NCI-H128 (cell line): ENCODE data around the gene PAIP1.
"Not testable (repeated sequence)": the region's sequence is repeated elsewhere in the genome, so short reads cannot be mapped to it uniquely, and the experiment has no call there.

Source experiments
- DNase-seq: peaks from one replicate; lab custom pipeline; 2025; ENCODE audit not compliant: unreplicated experiment; lab: John Stamatoyannopoulos, UW

PAIP1 gene, protein sequence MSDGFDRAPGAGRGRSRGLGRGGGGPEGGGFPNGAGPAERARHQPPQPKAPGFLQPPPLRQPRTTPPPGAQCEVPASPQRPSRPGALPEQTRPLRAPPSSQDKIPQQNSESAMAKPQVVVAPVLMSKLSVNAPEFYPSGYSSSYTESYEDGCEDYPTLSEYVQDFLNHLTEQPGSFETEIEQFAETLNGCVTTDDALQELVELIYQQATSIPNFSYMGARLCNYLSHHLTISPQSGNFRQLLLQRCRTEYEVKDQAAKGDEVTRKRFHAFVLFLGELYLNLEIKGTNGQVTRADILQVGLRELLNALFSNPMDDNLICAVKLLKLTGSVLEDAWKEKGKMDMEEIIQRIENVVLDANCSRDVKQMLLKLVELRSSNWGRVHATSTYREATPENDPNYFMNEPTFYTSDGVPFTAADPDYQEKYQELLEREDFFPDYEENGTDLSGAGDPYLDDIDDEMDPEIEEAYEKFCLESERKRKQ

DNA sequence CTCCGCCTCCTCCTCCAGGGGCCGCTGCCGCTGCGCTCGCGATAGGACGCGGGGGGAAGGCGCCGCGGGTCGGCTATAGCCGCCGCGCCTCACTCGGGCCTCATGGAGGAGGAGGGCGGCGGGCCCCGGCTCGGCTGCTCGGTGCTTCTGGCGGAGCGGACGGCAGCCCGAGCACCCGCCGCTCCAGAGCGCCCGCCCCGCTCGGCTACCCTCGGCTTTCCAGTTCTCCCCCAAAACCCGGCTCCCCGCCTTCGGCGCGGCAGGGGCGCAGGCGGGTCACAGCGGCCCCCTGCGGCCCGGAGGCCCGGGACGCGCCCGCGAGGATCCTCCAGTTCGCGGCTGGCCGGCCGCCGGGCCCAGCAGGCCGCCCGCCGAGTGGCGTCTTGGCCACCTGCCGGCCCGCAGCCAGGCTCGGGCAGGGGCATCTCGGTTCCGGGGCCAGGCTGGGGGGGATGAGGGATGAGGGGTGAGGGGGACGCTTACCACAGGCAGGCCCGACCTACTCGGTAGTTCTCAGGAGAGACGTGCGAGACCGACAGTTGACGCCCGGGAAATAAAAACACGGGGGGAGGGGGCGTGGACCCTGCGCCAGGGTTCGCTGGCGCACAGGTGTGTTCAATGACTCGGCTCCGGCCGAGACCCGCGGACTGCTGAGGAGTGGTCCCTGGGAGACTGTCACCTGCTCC lies at the start of gene PAIP1:
Gene PAIP1 (minus strand): TSS at position 221 of the 686 bp plus-strand sequence. CDS start 231 bp downstream, outside the sequence.
- peak; percentile 64 for DNase-seq

DNA sequence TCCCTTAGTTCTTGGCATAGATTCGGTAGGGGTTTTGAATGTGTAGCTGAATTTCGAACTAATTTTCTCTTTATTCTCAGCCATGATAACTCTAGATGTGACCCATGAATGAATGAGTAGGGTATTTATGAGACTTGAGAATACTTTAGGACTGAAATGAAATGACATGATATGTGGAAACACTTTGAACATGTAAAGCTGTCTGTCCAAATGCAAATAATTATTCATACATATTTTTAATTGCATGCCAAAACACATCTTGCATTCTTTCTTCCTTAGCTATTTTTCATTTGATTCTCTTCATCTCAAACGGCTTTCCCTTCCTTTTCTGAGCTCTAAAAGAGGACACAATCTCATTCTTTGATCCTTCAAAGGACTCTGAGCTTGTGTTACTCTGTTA lies 49.5 kb upstream of the PAIP1 start:
- DNase-seq = no peak

DNA sequence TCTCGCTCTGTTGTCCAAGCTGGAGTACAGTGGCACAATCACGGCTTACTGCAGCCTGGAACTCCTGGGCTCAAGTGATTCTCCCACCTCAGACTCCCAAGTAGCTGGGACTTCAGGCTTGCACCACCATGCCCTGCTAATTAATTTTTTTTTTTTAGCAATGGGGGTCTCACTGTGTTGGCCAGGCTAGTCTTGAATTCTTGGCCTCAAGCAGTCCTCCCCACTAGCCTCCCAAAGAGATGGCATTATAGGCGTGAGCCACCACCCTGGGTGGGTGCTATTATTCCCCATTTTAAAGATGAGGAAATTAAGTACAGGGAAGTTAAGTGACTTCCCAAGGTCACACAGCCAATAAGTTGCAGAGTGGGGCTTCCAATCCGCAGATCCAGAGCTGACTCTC lies 47.8 kb upstream of the PAIP1 start:
- DNase-seq = no peak

DNA sequence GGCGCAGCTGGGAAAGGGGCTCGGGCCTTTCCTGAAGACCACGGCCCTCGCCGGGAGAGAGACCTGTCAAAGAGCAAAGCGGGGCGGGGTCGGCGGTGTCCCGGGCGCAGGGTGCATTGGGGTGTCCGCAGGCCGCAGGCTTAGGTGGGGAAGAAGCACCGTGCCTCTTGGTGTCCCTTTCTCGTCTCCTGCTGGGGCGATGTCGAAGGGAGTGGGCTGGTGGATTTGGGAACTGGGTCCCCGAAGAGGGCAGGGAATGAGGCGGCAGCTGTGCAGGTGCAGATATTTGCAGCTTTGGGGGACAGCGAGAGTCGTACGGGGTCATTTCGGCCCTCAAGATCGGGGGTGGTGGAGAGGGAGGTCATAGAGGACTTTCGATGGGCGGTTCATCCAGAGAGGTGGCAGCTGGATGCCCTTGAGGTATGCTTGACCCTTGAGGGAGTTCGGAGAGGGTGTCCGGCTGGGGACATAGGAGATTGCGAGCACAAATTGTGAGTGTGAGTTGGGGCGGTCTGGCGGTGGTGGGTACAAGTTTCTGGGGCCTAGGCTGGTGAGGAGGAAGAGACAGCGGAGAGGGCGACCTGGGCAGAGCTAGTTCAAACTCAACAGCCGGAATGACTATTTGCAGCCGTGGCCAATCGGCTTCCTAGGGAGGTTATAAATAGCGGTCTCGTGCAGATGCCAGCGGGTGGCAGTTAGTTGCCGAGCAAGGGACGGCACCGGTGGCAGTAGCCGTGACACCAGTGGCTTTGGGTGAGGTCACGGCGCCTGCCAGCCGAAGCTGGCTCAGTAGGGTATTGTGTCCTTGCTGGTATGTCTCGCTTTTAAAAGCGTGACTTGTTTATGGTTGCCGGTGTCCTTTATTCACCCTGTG lies 46.7 kb upstream of the PAIP1 start:
- peak; percentile 57 for DNase-seq

DNA sequence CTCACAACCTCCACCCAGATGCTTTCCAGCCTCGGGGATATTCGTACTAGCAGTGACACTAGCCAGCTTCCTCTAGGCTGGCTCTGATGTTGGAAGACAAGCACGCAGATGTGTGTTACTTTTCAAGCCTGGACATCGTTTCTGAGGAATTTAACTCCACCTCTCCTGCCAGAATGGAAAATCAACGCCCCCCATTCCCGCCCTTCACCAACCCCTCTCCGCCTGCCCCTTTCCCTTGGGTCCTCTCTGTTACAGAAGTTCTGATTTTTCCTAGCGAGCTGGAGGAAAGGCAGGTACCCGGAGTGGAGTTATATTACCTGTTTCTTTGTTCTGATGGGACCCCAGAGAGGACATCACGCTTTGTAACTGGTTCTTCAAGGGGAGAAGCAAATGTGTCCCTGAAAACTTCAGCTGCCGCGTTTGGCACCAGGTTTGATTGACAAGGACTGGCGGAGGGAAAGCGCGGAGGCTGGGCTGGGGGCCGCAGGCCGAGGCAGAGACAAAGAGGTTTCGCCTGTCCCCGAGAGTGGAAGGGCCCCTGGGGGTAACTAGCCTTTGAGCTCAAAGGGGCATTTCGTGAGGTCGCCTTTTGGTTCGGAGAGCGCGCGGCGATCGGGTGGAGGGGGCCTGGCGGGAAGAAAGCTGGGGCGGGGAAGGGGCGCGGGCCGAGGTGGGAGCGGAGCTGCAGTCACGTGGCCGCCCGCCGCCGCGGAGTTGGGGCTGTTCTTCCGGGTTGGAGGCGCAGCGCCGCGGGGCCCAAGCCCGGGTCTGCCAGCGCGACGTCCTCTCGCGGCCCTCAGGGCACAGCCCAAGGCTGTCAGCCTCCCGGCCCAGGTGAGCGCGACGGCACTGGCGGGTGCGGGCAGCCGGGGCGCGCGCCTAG lies 45.8 kb upstream of the PAIP1 start, which contains the start of gene NNT:
Gene NNT (plus strand): TSS at position 720 of the 883 bp plus-strand sequence. CDS start 6,016 bp downstream, outside the sequence.
- peak; percentile 59 for DNase-seq

DNA sequence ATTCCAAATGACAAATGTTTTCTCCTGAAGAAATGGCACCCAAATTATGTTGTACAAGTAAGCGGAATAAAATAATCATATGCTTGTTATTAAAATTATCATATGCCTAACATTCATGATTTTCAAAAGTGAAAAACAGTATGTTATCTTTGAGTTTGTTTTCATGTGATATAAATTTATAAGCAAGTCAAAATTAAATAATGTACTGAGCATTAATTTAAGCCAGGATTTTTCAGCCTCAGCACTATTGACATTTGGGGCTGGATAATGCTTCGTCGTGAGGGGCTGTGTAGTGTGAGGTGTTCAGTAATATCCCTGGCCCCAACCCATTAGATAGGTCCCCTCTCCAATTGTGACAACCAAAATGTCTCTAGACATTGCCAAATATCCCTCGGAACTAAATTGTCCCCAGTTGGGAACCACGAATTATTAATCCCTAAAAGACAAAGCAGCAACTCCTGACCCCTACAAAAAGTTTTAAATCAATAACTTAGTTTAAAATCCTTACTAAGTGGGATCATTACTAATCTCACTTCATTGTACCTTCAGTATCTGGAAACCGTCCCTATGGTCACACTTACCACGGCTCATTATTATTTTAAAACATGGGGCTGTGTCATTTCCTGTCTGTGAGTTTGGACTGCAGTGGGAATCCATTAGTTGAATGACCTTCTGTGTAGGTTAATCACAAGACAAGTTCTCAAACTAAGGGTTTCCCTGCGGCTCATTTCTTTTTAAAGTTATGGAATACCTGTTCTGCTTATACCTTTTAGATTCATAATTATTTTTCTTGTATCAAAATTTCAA lies 44.8 kb upstream of the PAIP1 start:
- DNase-seq = no peak

DNA sequence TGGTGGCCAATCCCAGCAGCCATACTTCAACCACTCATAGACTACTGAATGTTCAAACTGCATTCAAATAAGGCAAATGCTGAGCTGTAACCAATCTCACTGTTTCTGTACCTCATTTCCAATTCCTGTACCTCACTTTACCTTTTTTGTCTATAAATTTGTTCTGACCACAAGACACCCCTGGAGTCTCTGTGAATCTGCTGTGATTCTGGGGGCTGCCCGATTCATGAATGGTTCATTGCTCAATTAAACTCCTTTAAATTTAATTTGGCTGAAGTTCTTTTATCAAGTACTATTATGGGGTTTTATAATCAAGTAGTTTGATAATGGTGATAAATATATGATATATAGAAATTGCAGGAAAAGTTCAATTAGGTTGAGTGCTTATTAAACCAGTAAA lies 42.0 kb upstream of the PAIP1 start:
- DNase-seq = not testable (repeated sequence)

DNA sequence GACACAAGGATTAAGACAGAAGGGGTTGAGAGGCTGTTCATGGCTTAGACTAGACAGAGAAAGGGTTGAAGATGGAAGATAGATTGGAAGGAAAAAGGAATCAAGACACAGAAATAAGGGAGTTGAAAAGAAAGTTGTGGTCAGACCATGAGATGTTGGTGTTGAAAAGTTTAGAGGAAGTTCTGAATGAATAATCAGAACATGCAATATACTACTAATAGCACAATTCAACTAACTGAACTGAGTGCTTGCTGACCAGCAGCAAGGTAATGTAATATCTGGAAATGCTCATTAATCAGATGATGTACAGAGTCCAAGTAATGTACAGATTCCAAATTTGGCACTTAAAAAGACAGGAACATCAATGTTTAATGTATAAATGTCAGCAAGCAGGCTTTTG lies 35.5 kb upstream of the PAIP1 start:
- no peak for DNase-seq

DNA sequence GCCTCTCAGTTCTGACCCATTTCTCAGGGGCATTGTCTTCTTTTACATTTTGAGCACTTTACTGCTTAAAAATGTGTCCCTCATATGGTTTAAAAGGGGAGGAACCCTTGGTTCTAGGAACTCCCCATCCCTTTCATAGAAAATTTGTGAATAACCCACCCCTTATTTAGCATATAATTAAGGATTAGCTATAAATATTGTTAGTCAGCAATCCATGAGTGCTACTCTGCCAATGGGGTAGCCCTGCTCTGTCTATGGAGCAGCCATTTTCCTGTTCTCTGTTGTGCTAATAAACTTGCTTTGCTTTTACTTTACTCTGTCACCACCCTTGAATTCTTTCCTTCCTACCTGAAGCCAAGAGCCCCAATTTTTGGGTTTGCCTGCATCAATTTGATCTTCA lies 33.8 kb upstream of the PAIP1 start:
- no peak for DNase-seq

DNA sequence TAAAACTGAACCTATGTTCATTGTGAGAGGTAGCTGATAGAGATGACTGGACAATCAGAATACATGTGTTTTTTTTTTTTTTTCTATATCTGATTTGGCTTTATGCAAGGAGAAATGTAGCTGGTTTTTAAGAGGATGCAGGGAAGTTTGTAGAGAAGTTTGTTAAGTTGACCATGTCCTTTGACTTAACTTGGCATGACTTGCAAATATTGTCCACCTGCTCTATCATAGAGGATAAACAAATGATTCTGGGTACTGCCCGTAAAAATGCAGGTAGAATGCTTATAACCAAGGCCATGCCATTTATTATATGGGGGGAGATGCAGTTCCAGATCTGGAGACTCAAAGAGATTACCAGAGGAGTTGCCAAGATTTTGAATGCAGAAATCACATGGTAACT lies 32.4 kb upstream of the PAIP1 start:
- DNase-seq = no peak

DNA sequence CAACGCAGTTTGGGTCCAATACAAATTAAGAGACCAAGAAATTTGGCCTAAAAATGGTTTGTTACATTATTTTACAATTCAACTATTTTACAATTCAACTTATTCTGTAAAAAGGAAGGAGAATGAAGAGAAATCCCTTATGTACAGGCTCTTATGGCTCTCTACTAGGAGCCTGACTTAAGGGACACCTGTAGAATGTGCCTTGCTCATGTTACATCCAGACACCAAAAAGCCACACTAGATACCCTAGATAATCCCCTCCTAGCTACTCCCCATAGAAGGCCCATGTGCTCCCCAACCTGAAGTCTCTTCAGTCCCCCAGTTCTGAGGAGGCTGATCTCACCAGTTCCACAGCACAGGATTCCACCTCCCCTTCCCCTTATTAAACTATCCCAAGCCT lies 32.0 kb upstream of the PAIP1 start:
- DNase-seq = no peak

DNA sequence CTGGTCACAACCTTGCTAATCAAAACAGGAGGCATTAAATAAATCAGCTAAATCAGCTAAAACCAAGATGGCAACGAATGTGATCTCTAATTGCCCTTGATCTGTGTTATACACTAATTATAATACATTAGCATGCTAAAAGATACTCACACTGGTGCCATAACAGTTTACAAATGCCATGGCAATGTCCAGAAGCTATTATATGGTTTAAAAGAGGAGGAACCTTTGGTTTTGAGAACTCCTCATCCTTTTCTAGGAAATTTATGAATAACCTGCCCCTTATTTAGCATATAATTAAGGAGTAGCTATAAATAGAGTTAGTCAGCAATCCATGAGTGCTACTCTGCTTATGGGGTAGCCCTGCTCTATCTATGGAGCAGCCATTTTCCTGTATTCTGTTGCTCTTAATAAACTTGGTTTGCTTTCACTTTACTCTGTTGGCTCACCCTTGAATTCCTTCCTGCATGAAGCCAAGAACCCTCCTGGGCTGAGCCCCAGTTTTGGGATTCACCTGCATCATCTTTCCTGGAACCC lies 27.4 kb upstream of the PAIP1 start:
- DNase-seq = no peak

DNA sequence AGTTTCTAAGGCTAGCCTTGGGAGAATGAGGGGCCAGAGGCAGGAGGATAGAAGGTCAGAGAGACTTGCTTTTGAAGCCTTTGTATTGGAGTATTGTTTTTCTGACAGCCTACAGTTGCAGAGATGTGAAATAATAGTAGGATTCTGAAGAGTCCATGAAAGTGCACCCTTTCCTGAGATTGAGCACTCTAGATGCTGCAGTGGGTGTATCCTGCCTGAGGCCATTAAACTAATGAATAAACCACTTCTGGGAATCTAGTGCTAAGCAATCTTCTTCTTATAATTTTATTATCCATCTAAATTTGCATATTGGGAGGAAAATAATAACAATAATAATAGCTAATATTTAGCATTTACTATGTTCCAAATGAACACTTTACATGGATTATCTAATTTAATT lies 26.8 kb upstream of the PAIP1 start:
- DNase-seq = no peak

DNA sequence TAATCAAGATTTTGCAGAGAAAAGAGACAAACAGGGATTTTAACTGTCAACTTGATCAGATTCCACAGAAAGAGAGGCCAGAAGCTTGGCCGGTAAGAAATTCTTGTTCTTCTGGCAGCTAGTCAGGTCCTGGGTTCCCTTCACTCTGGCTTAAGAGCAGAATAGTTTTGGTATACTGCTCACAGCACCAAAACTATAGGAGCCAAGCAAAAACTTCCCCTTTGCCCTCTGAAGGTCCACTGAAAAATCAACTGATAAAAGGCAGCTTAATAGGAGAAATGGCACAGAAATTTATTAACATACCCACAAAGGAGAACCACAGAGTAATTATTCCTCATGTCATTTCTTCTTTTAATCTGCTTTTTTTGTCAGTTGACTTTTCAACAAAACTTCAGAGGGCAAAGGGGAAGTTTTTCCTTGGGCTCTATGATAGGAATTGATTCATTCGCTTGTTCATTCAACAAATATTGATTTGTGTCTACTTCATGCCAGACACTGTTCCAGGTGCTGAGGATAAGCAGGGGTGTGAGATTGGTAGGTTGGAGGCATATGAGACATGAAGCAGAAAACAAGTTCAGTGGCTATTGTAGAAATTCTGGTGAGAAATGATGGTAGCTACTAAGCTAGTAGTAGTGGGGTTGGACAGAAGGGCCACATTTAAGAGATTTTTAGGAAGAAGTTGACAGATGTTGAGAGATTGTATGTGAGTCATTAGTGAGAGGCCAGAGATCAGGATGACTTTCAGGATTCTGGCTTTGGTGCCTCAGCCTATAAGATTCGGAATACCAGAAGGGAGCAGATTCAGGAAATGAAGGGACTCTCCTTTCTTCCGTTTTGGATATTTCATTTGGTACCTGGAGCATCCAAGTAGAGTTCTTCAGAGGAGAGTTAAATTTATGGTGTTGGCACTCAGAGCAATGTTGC lies 25.5 kb upstream of the PAIP1 start:
- DNase-seq = no peak

DNA sequence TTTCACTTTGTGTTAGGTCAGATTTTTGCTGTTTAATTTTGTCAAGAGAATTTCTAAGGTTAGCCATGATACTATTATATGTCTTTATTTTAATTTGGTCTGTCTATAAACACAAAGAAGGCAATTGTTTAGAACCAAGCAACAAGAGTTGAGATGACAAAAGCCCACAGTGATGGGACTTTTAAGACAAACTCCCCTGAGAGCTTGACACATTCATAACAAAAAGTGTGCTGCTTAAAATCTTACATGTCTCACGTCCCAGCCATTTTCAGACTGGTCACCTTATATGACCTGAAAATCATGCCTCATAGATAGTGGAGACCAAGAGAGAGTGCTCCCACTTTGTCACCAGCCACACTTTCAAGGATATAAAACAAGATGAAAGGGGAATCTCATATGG lies 24.5 kb upstream of the PAIP1 start:
- DNase-seq = no peak

DNA sequence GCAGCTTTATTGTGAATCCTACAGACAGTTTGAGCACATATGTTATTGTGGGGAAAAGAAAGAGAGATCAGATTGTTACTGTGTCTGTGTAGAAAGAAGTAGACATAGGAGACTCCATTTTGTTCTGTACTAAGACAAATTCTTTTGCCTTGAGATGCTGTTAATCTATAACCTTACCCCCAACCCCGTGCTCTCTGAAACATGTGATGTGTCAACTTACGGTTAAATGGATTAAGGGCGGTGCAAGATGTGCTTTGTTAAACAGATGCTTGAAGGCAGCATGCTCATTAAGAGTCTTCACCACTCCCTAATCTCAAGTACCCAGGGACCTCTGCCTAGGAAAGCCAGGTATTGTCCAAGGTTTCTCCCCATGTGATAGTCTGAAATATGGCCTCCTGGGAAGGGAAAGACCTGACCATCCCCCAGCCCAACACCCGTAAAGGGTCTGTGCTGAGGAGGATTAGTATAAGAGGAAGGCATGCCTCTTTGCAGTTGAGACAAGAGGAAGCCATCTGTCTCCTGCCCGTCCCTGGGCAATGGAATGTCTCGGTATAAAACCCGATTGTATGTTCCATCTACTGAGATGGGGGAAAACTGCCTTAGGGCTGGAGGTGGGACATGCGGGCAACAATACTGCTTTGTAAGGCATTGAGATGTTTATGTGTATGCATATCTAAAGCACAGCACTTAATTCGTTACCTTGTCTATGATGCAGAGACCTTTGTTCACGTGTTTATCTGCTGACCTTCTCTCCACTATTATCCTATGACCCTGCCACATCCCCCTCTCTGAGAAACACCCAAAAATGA lies 23.7 kb upstream of the PAIP1 start:
- DNase-seq = not testable (repeated sequence)

DNA sequence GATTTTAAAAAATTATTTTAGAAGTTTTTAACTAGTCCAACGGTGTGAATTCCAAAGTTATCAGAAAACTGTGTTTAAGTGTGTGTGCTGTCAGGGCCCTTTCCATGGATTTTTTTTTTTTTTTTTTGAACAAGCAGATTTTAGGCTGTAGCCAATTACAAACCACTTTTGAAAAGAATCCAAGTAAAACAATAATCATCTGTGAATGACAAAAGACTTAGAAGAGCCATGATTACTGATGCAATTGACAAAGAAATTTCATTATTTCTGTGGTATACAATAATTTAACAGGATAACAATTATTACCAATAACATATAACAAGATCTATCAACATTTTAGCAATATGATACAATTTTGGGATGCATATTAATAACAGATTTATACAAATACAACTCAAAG lies 16.2 kb upstream of the PAIP1 start:
- no peak for DNase-seq
